ENCODE data around the gene OTOG.

DNA sequence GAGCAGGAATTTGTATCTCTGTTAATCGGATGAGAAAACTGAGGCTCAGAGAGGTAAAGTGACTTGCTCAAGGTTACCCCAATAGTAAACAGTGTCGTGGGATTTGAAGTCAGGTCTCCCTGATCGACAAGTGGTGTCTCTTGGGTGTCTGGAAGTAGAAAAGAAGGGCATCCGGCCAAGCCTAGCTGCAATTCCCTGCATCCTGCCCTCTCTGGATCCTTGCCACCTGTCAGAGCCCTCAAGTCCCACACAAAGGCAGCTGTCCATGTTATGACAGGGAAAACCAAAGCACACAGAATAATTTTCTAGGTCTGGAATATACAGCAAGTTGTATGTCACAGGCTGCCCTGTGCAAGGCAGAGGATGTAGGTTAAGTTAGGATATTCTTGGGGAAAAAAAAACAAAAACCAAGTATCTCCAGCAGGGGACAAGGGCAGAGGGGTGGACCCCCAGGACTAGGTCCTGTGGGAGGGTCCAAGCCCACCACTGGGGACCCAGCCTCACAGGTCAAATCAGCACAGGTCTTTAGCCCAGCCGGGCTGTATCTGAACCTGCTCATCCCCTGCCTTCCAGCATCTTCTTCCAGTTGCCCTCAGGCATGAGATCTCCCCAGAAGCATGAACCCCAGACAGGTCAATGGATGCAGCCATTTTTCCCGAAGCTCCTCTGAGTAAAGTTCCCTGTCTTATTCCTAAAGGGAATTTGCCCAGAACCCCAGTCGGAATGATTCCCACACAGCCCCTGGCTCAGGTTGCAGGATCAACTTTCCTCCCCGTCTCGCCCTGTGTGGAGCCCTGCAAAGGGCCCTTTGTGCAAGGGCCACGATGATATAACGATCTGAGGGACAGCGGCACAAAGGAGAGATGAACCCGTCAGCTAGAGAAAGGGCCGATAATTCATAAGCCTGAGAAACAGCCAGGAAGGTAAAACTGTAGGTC lies 17.9 kb upstream of the OTOG start:
- TF ChIP-seq, protein P1, sequence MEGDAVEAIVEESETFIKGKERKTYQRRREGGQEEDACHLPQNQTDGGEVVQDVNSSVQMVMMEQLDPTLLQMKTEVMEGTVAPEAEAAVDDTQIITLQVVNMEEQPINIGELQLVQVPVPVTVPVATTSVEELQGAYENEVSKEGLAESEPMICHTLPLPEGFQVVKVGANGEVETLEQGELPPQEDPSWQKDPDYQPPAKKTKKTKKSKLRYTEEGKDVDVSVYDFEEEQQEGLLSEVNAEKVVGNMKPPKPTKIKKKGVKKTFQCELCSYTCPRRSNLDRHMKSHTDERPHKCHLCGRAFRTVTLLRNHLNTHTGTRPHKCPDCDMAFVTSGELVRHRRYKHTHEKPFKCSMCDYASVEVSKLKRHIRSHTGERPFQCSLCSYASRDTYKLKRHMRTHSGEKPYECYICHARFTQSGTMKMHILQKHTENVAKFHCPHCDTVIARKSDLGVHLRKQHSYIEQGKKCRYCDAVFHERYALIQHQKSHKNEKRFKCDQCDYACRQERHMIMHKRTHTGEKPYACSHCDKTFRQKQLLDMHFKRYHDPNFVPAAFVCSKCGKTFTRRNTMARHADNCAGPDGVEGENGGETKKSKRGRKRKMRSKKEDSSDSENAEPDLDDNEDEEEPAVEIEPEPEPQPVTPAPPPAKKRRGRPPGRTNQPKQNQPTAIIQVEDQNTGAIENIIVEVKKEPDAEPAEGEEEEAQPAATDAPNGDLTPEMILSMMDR (conservative IDR thresholded peaks at IDR 0.05) = no peak
- no peak for TF ChIP-seq EZH2 (IDR thresholded peaks at IDR 0.05; ENCODE audit: low read depth)
